Endodermal cell (in vitro differentiated cells): ENCODE results near the gene SZT2. TPM values are rescaled to one million over a fixed set of nuclear protein-coding genes. Genes with fewer than 3 reads are reported as not detected.

Experiments used
- DNase-seq: peaks from one replicate; pipeline ENCODE4 v3.0.0-alpha.2; 2017
- H3K27ac ChIP-seq: 2 replicates; pipeline ENCODE4 v1.5.1; 2013; ENCODE audit warnings: mild to moderate bottlenecking, low read depth, low read length, moderate library complexity
- H3K27me3 ChIP-seq: 2 replicates; pipeline ENCODE4 v1.6.1; 2013; ENCODE audit warnings: mild to moderate bottlenecking, low read length, moderate library complexity; ENCODE audit not compliant: insufficient read depth, control insufficient read depth, poor library complexity, severe bottlenecking
- H3K36me3 ChIP-seq: 2 replicates; pipeline ENCODE4 v1.7.0; 2013; ENCODE audit warnings: mild to moderate bottlenecking, low read length, moderate library complexity; ENCODE audit not compliant: control insufficient read depth, insufficient read depth
- H3K4me1 ChIP-seq: one replicate; pipeline ENCODE4 v1.7.0; 2013; ENCODE audit warnings: low read length; ENCODE audit not compliant: control insufficient read depth, insufficient read depth
- H3K4me3 ChIP-seq: 2 replicates; pipeline ENCODE4 v1.5.1; 2013; ENCODE audit warnings: mild to moderate bottlenecking, low read length, moderate library complexity
- H3K9ac ChIP-seq: 2 replicates; pipeline ENCODE4 v1.6.1; 2013; ENCODE audit warnings: mild to moderate bottlenecking, low read length, moderate library complexity; ENCODE audit not compliant: poor library complexity, severe bottlenecking; ENCODE audit errors: extremely low read depth
- H3K9me3 ChIP-seq: 2 replicates; pipeline ENCODE4 v1.6.1; 2013; ENCODE audit warnings: mild to moderate bottlenecking, low read length, moderate library complexity; ENCODE audit not compliant: control insufficient read depth
- H3K27ac Mint-ChIP-seq: 2 replicates; pipeline ENCODE4 v1.8.0; 2020; ENCODE audit warnings: mixed read lengths
- H3K27me3 Mint-ChIP-seq: 2 replicates; pipeline ENCODE4 v1.8.0; 2021; ENCODE audit warnings: mild to moderate bottlenecking, mixed read lengths; ENCODE audit not compliant: insufficient read depth
- H3K36me3 Mint-ChIP-seq: 2 replicates; pipeline ENCODE4 v1.8.0; 2020; ENCODE audit warnings: low read depth, mixed read lengths
- H3K4me1 Mint-ChIP-seq: 2 replicates; pipeline ENCODE4 v1.8.0; 2020; ENCODE audit warnings: mixed read lengths
- H3K4me3 Mint-ChIP-seq: 2 replicates; pipeline ENCODE4 v1.8.0; 2020; ENCODE audit warnings: mild to moderate bottlenecking, moderate library complexity, mixed read lengths
- H3K9me3 Mint-ChIP-seq: 2 replicates; pipeline ENCODE4 v1.8.0; 2020; ENCODE audit warnings: mild to moderate bottlenecking, mixed read lengths
- WGBS, 2 experiments: methylation state at CpG; one replicate each; pipeline versions ENCODE4 v1.1.5 to v1.1.7; 2013; ENCODE audit warnings: missing lambda C conversion rate in 2 of 2, mixed read lengths in 1 of 2; ENCODE audit not compliant: insufficient coverage in 1 of 2, insufficient read length in 1 of 2; 5-methylcytosine and 5-hydroxymethylcytosine counted together
- total RNA-seq, 2 donors: library from RNA; stranded (reverse); fragmentation: NEBNext Ultra II Directional in 1 of 2; extraction: Animal tissue kit (Norgen Biotek cat#: 25700) in 1 of 2; gene quantifications; 2 replicates in 1 of 2; 3 replicates in 1 of 2; pipeline ENCODE4 v1.2.1, GENCODE V29; 2021
- TF ChIP-seq, protein P1 (sequence below): fragments of 200-600 bp; sonication (generic); conservative IDR thresholded peaks from 2 replicates; pipeline ENCODE4 v1.5.0; 2021; ENCODE audit warnings: antibody characterized with exemption, mild to moderate bottlenecking

Gene SZT2
- total RNA-seq, 2 donors from 2014 or later = 55.6 to 59.7 TPM

DNA sequence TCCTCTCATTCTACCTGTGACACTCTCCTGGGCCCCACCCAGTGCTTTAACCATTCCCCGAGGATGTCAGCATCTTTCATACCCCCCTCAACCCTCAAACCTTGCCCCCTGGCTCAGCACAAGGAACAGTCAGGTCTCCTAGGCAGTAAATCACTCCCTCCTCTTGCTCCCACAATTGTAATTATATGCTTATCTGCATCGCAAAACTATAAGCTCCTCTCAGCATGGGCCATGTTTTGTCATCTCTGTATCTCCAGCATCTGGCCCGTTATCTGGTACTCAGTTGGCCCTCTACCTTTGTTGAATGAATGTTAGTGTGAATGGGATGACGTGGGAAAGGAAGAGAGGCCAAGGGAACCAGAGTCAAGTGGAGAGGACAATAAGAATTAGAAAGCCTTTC is 19.1 kb upstream of the SZT2 start:
- H3K4me1 ChIP-seq = peaks cover 5% of the 10 kb centered on the region
- no peak overlapping the region for H3K4me3 ChIP-seq
- DNase-seq = peak; percentile 60
- Mint-ChIP-seq H3K9me3 (no peaks in the 10 kb centered on the region), H3K4me1 (peaks cover 22% of the 10 kb centered on the region), H3K4me3 (no peak overlapping the region), H3K27me3 (no peaks in the 10 kb centered on the region), H3K27ac (no peak overlapping the region), H3K36me3 (peaks cover 3% of the 10 kb centered on the region)
- H3K27me3 ChIP-seq = no peaks in the 10 kb centered on the region
- no peaks in the 10 kb centered on the region for H3K9me3 ChIP-seq
- WGBS, 2 experiments = 63 to 69% methylated on average over 3 to 4 of the region's 4 CpGs
- H3K9ac ChIP-seq = no peak overlapping the region
- TF ChIP-seq, protein P1, sequence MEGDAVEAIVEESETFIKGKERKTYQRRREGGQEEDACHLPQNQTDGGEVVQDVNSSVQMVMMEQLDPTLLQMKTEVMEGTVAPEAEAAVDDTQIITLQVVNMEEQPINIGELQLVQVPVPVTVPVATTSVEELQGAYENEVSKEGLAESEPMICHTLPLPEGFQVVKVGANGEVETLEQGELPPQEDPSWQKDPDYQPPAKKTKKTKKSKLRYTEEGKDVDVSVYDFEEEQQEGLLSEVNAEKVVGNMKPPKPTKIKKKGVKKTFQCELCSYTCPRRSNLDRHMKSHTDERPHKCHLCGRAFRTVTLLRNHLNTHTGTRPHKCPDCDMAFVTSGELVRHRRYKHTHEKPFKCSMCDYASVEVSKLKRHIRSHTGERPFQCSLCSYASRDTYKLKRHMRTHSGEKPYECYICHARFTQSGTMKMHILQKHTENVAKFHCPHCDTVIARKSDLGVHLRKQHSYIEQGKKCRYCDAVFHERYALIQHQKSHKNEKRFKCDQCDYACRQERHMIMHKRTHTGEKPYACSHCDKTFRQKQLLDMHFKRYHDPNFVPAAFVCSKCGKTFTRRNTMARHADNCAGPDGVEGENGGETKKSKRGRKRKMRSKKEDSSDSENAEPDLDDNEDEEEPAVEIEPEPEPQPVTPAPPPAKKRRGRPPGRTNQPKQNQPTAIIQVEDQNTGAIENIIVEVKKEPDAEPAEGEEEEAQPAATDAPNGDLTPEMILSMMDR = no peak
- H3K27ac ChIP-seq = no peak overlapping the region
- no peaks in the 10 kb centered on the region for H3K36me3 ChIP-seq

DNA sequence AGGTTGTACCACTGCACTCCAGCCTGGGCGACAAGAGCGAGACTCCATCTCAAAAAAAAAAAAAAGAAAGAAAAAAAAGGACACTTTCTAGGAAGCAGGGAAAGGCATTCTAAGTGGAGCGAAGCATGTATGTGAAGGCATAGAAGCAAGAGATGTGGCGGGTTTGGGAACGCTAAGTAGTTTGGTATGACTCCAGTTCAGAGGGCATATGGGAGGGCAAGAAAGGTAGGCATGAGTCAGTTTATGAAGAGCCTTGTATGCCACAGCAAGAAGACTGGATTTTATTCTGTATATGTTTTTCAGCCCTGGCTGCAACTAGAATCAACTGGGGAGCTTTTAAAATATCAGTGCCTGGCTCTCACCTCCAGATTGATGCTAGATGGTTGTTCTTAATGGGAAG is 17.5 kb upstream of the SZT2 start:
- Histone ChIP-seq H3K27ac (no peak overlapping the region), H3K4me3 (no peak overlapping the region), H3K9ac (no peak overlapping the region), H3K9me3 (no peaks in the 10 kb centered on the region), H3K27me3 (no peaks in the 10 kb centered on the region), H3K4me1 (peaks cover 5% of the 10 kb centered on the region), H3K36me3 (no peaks in the 10 kb centered on the region)
- WGBS, 2 experiments = 95% methylated on average over 4 to 5 of the region's 5 CpGs
- TF ChIP-seq, protein P1 = no peak
- Mint-ChIP-seq H3K27ac (no peak overlapping the region), H3K9me3 (no peaks in the 10 kb centered on the region), H3K27me3 (no peaks in the 10 kb centered on the region), H3K4me3 (no peak overlapping the region), H3K36me3 (no peaks in the 10 kb centered on the region), H3K4me1 (peaks cover 14% of the 10 kb centered on the region)
- no peak for DNase-seq

DNA sequence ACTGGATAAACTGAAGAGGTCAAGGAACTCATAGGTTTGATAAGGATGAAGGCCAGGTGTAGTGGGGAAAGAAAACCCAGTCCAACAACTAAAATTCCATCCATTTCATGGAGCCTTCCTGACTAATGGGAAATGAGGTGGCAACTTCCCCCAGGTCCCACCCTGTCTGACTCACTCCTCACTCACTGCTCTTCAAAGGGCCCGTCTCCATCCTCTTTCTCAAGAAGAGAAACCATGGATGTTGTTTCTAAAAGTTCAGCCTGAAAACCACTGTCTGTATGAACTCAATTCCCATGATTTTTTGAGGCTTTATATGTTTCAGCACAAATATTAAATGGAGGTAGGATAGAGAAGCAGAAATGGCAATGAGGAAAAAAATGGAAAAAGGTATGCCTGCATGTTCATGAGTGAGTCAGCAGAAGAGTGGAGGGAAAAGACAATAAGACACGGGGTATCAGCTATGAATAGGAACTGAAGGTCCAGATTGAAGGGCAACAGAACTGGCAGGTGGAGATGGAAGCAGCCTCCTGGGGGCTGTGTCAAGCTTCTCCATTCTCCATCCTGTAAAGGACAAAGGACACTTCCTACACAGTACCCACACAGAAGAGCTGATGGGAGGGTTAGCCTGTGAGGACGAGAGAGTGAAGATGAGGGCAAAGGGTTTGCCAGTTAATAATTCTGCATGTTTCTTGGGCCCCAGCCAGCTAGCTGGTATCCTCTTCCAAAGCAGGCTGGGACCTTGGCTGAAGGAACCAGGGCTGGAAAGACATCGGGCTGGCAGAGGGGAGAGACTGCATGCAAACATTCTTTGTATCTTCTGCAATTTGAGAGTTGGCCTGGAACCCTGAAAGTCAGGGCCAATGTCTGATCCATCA is 16.4 kb upstream of the SZT2 start:
- Mint-ChIP-seq H3K4me1 (peaks cover 13% of the 10 kb centered on the region), H3K36me3 (no peaks in the 10 kb centered on the region), H3K4me3 (no peak overlapping the region), H3K9me3 (no peaks in the 10 kb centered on the region), H3K27ac (no peak overlapping the region), H3K27me3 (no peaks in the 10 kb centered on the region)
- H3K9me3 ChIP-seq = no peaks in the 10 kb centered on the region
- WGBS, 2 experiments = 83 to 86% methylated on average over 4 of the region's 4 CpGs
- TF ChIP-seq, protein P1 = no peak
- H3K36me3 ChIP-seq = no peaks in the 10 kb centered on the region
- DNase-seq = no peak
- peaks cover 5% of the 10 kb centered on the region for H3K4me1 ChIP-seq
- no peaks in the 10 kb centered on the region for H3K27me3 ChIP-seq
- H3K4me3 ChIP-seq = no peak overlapping the region
- no peak overlapping the region for H3K27ac ChIP-seq
- H3K9ac ChIP-seq = no peak overlapping the region
